NCI-H446 (cell line): ENCODE measurements around the gene LRP1B.
"Not testable (repeated sequence)": the region's sequence is repeated elsewhere in the genome, so short reads cannot be mapped to it uniquely, and the experiment has no call there.

Experiments used
- DNase-seq, 2 experiments: peaks; one replicate each; lab custom pipeline; 2025; lab: John Stamatoyannopoulos, UW

LRP1B gene

DNA sequence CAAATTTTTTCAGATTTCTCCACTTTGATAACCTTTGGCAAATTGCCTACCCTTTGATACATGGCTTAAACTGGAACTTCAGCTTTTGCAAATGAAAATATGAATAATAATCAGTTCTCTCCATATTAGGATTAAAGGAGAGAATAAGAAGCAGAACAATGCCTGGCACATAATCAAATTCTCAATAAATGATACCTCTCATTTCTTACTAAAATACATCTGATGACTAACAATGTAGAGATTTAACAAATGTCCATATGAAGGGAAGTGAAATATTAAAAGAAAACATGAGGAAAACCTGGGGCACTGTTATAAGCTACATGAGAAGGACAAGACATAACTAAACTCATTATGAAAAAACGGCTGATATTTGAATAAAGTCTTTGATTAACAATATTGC is 1103.6 kb downstream of the LRP1B start:
- no peak for DNase-seq

DNA sequence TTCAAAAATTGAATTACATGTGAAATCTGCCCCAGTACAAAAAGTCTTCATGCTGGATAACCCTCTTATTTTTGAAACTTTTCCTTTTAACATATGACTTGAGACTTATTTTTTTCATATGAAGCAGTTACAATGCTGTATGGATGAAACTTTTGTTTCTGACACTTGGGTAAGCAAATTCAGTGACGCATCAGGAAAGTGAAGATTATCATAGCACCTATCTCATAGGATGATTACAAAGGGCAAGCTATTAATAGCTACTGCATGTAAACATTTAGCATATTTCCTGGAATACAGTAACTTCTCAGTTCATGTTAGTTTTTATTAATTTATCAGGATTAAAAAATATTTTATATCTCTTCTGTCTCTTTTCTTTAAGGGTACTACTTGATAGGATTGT is 1109.2 kb downstream of the LRP1B start:
- no peak for DNase-seq

DNA sequence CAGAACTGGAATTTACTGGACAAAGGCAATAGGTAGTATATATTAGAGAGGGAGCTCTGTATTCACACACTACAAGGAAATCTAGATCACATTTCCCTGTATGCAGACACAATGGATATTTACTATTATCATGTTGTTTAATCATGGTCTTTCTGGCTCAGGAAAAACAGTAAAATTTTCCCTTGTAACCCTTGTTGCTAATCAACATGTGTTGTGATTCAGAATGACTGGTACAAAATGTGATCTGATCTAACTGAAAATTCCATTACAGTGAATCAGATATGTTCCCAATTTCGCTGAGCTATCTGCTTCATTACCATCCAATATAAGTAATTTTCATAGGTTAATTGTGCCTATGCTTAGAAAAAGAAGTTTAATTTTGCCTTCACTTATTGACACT is 1109.7 kb downstream of the LRP1B start:
- DNase-seq: no peak

DNA sequence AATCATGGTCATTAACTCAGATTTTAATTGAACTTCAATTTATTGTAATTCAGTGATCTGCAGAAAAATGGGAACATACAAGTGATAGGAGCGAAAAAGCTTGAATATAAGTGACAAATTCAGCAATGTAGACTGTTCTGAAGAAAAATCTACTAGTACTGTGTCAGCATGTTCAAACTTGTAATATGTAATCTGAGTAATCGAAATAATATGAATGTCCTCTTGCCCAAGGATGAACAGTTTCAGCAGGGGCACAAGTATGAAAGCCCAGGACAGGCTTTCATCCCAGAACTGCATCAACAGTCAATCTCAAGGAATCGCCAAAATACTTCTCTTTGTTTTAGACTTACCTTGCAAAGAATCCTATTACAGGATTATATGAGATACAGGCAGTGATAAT is 1110.5 kb downstream of the LRP1B start:
- no peak for DNase-seq

DNA sequence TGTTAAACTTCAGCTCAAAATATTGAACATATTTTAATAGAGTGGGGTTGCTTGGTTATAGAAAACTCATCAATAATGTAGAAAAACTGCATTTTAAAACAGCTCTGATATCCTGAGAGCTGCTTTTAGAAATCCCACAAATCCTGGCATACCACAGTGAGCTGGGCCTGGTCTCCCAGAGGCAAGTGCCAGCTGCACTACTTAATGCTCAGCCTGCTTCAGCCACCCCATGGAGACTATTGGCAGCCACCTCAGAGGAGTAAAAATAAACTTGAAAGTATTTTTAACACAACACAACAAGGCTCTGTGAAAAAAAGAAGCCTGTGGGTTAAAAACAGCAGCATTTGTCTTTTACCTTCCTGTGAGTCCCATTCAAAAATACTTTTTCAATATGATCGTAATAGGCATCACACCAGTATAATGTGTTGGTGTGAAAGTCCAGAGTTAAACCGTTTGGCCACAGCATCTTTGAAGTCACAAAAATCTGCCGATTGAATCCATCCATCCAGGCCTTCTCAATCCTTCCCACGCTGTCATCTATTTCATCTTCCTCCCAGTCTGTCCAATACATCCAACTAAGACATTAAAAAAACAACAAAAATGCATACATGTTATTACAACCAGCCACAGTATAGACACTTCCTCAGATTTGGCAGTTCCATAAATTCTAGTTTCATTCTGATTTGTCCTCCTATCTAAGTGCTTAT is 1115.3 kb downstream of the LRP1B start:
- peak; percentile 82 to 83 for DNase-seq

DNA sequence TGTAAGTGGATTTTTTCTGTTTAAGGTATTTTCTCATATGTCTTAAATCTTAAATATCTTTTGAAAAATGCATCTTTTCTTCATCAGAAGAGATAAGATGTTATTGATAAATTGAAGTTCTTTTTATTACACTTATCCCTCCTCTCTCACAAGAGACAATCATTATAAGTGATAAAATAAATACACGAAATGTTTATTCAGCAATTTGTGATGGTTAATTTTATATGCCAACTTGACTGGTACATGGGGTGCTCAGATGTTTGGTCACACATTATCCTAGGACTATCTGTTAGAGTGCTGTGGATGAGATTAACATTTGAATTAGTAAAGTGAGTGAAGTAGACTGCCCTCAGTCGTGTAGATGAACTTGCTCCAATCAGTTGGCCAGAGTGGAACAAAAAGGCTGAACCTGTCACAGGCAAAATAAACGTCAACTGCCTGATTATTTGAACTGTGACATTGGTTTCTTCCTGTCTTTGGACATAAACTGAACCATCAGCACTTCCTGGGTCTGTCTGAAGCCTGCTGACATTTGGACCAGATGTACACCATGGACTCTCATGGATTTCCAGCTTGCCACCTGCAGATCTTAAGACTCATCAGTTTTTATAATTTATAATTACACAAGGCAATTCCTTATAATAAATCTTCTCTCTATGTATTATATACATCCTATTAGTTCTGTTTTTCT is 1126.7 kb downstream of the LRP1B start:
- no peak for DNase-seq

DNA sequence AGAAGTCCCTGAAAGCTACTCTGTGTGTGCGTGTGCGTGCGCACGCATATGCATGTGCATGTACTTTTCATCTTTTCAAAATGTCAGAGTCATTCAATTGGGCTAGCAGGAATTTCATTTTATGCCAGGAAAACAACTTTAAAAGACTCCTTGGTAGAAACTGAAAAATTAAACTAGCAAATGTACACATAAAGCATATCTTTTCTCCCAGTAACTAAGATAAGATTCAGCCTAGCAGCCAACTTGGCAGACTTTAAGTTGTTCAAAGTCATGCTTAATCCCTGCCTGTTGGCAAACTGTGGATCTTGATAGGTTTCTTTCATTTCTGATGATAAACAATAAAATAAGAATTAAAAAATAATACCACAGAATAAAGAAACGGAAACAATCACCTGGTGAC is 1129.1 kb downstream of the LRP1B start:
- no peak for DNase-seq

DNA sequence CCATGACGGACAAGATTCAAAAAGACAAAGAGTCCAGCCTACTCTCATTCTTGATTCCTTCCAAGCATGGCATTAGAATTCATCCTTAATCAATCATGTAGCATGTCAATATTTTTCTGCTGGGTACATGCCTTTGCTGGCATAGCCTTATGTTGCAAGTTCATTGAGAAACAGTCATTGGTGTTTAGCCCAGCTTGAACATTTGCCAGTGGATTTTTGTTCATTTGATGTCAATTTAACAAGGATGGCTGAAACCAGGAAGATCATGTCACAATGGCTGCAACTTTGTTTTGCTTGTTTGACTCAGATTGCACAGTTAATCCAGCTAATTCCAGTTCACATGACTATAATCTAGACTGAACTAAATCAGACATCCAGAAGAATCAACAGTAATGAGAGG is 1132.2 kb downstream of the LRP1B start:
- peak in 1 of 2 experiments; percentile 36 for DNase-seq

DNA sequence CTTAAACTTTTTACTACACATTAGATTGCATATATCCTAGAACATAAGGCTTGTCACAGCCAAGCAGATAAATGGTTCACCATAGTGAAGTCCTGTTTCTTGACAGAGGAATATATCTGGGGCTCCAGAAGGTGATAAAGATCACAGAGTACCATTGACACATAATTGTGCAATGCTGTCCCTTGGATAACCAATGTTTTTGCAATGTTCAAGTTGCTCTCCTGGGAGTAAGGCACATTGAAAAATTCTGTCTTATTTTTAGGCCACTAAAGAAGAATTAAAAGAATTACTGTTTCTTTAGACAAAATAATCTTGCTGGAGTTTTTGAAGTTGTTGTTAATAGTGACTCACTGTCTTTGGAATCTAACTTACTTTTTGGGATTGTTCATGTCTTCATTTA is 1132.8 kb downstream of the LRP1B start:
- DNase-seq: no peak

DNA sequence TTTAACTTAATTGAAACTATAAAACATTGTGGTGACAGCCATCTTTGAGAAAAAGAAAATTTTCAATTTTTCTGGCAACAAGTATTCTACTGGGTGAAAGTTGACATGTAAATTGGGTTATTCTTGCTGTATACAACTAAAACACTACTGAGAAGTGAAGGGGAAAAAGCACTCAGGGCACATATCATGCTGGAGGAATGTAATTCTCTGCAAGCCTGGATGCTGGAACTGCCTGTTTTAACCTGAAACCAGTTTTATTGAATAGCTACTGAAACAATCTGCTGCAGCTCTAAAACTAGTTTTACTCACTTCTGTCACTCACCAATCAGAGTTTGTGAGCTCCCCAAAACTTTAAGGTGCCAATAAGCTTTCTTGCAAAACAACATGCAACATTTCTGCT is 1136.0 kb downstream of the LRP1B start:
- no peak for DNase-seq

DNA sequence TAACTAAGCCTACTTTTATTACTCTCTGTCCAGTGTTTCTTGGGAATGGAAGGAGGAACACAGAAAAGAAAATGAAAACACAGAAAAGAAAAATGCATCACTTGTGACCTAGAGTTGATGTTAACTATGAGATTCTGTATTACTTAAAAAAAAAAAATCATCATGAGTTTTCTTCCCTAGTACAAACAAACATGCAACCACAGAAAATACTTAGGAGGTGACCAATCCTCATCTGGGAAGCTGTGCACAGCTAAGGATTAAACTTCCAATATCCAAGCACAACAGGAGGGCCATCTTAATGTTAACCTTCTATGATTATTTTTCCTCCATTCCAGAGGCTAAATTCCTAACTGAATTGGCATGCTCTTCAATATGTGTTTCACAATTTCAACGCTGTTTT is 1140.4 kb downstream of the LRP1B start:
- DNase-seq: no peak

DNA sequence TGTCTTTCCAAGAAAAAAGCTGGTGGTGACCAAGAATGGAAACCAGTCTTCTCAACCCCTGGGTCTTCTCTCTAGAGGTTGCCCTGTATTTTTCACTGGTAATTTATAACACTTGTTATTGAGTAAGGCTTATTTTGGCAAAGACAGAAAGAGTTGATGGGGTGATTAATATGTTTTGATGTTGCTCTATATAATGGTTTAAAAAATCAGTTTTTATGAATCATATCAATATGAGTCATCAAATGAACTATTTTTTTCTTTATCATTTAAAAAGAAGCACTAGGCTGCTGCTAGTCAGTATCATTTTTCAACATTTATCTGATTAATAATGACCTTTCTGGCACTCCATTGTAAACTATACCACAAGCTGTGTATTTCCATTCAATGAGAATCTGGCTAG is 1142.2 kb downstream of the LRP1B start:
- peak; percentile 57 to 86 for DNase-seq

DNA sequence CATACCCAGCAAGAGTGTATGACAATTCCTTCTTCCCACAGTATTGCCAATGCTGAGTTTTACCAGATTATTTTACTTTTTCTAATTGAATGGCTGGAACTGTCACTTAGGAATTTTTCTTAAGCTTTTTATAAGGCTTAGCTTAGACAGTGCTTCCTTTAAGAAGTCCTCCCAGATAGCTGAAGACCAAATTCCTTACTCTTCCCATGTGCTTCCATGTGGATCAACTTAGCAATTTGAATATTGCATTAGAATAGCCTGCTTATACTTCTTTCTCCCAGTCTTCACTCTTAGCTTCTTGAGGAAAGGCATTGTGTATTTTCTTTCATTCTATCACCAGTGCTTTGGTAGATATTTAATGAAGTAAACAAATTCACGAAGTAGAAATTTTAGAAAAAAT is 1144.4 kb downstream of the LRP1B start:
- DNase-seq: no peak

DNA sequence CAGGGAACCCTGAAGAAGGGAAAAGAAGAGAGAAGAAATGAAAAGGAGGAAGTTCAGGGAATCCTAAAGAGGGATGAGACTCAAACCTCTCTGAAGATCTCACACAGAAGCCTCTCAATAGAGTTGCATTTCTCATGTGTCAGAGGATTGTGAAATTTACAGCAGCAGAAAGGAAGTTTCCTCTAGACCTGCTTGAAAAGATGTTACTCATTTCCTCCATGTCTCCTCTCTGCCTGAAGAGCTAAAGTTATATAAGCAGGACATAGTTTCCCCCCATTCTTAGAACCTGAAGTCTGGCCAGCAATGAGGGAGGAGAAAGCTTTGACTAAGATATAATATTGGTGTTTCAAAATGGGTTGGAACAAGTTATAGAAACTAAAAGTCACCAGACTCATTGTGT is 1155.6 kb downstream of the LRP1B start:
- DNase-seq: no peak

DNA sequence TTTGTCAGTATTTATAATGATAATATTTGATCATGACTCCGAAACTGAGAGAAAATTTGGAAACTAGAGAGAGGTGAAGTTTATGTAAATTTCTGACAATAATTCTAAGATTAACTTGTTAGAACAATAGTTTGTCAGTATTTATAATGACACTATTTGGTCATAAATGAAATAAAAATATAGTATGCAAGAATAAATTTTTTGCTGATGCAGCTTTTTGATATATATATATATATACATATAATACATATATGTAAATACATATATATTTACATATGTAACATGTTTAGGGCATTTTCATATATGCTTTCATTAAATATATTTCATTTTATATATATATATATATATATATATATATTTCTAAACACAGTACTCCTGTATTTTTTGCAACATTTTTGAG is 1158.1 kb downstream of the LRP1B start:
- no peak for DNase-seq

DNA sequence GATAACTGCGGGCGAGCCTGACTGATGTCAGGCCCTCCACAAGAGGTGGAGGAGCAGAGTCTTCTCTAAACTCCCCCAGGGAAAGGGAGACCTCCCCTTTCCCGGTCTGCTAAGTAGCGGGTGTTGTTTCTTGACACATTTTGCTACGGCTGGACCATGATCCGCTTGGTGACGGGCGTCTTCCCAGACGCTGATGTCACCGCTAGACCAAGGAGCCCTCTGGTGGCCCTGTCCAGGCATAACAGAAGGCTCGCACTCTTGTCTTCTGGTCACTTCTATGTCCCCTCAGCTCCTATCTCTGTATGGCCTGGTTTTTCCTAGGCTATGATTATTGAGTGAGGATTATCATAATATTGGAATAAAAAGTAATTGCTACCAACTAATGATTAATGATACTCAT is 1166.5 kb downstream of the LRP1B start:
- DNase-seq: not testable (repeated sequence)

DNA sequence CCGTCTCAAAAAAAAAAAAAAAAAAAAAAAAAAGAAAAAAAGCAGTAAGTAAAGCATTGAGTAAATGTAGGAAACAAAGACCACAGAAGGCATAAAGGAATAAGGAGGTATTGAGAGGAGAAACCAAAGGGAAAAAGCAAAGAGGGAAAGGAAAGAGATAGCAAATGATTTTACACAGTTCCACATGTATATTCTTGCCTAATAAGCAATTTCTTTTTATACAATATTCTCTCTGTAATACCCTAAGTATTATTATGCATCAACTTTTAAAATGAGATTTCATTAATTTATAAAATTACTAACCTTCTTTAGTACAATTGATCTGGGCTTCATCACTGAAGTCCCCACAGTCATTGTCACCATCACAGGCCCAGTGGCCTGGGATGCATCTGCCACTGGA is 1180.9 kb downstream of the LRP1B start:
- no peak for DNase-seq

DNA sequence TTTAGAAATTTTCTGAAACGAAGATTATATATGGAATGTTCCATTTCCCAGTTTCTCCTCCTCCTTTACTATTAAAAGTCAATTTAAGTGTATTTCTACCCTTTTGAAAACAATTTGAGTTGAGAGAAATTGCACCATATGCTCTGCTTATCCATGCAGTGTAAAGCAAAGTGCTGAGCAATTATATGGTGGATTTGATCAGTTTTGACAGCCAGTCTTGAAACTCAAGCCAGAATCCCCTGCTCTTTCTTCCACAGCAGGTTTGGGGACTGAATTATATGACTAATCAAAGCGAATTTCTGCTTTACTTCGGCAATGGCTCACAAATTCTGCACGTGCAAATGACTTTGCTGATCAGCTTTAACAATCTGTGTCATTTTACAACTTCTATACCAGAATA is 1183.6 kb downstream of the LRP1B start:
- peak; percentile 13 to 65 for DNase-seq

DNA sequence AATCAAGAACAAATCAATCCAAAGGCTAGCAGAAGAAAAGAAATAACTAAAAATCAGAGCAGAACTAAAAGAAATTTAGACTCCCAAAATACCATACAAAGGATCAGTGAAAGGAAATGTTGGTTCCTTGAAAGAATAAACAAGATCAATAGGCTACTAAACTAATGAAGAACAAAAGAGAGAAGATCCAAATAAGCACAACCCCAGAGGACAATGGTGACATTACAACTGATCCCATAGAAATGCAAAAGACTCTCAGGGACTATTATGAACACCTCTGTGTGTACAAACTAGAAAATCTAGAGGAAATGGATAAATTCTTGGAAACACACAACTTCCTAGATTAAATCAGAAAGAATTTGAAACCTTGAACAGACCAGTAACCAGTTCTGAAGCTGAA is 1186.9 kb downstream of the LRP1B start:
- no peak for DNase-seq

DNA sequence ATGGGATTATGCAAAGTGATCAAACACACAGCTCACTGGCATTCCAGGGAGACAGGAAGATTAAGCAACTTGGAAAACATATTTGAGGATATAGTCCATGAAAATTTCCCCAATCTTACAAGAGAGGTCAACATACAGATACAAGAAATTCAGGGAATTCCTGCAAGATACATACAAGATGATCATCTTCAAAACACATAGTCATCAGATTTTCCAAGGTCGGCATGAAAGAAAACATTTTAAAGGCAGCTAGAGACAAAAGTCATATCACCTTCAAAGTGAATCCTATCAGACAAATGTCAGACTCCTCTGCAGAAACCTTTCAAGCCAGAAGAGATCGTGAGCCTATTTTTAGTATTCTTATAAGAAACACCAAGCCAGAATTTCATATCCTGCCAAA is 1188.5 kb downstream of the LRP1B start:
- DNase-seq: no peak

DNA sequence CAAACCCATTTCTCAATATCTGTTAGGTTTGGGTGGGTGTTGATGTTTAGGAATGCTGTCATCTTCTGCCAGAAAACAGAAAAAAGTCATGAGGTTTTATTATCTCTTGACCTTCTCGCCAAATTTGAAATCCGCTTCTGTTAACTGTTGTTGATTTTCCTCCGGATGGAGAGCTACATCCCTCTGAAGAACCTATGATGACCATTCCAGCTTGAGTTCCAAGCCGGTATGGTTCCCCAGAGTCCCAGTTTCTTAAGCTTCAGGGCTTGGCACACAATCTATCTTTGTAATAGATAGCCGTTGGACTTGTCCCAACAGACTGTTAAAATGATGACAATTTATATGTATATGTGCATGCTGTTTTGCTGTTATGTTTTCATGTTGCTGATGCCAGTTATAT is 1201.0 kb downstream of the LRP1B start:
- DNase-seq: peak in 1 of 2 experiments; percentile 42

DNA sequence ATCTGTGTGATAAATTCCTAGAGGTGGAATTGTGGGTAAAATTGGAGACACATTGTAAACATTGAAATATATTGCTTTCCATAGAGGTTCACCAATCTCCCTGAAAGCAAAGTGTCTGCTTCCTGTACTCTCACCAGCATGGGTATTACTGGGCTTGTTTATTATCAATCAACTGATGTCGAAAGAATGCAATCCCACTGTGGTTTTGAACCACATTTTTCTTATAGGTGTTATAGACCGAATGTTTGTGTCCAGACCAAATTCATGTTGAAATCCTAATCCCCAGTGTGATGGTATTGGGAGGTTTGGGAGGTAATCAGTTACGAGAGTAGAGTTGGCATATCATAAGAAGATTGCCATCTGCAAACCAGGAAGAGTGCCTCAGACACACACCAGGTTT is 1212.4 kb downstream of the LRP1B start:
- DNase-seq: no peak

DNA sequence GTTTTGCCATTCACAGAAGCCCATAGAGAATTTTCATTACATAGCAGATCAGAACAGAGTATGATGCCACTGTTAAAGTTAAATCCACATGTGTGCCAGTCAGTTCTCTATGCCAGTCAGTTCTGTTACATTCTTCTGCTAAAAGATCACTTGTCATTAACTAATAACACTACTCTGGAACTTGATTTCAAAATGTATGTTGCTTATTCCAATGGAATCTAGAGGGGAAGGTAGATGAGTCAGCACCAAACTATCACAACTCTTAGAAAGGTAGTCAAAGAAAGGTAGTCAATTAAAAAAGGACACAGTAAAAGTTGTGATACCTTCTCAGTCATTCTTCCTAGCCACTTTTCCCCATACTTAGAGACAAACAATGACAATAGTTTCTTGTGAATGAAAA is 1214.4 kb downstream of the LRP1B start:
- no peak for DNase-seq

DNA sequence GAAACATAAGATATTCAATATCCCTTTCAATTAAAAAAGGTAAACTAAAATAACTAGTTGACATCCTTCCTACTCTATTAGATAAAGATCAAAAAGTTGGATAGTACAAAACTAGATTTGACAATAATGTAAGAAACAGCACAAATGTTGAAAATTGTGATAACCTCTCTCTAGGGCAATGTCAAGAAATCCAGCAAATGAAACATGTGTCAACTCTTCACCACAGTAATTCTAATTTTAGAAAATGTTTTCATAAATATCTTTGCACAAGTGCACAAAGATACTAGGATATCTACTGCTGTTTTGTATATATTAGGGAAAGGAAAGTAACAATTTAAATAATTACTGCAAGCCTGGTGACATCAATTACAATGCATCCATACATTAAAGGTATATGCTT is 1220.1 kb downstream of the LRP1B start:
- no peak for DNase-seq
